Measurements from ENCODE around the gene ZGLP1. TPM values are rescaled to one million over a fixed set of nuclear protein-coding genes. Genes with fewer than 3 reads are reported as not detected.

ZGLP1 gene
- 10 to 100 TPM in 1 of 2 donors, 1 to 10 TPM in 1; 5.0 to 12.3 TPM for total RNA-seq

GRCh38 chr19:10309423-10309822 lies at the start of gene ZGLP1:
Gene ZGLP1 (minus strand): TSS chr19:10309815.
- no peak within 1 kb of the TSS for H3K4me3 ChIP-seq
- no peaks in the 10 kb centered on the region for H3K36me3 ChIP-seq
- no peak within 1 kb of the TSS for H3K27ac ChIP-seq
- no peaks in the 10 kb centered on the region for H3K4me1 ChIP-seq (replicated peaks)
- intact Hi-C loops (cut with DNase I) = no loop called here
- no peak for DNase-seq (ENCODE audit: low spot score)
- no peaks in the 10 kb centered on the region for H3K9me3 ChIP-seq
- 88% methylated on average over 22 of the region's 24 CpGs for WGBS
- no peak for TF ChIP-seq POLR2A (IDR thresholded peaks at IDR 0.05)
- no peak for TF ChIP-seq CTCF (IDR thresholded peaks at IDR 0.05)
- TF ChIP-seq POLR2AphosphoS5 (IDR thresholded peaks at IDR 0.05) = no peak
- H3K27me3 ChIP-seq (replicated peaks; ENCODE audit: insufficient read depth) = no peaks in the 10 kb centered on the region

- Histone ChIP-seq H3K27ac (no peak overlapping the region), H3K4me1 (replicated peaks) (no peaks in the 10 kb centered on the region), H3K4me3 (no peak overlapping the region), H3K27me3 (replicated peaks; ENCODE audit: insufficient read depth) (no peaks in the 10 kb centered on the region), H3K9me3 (no peaks in the 10 kb centered on the region), H3K36me3 (peaks cover 7 to 8% of the 10 kb centered on the region in 2 donors)
- intact Hi-C loops (cut with DNase I) = no loop called here
- DNase-seq (ENCODE audit: low spot score) = no peak
- TF ChIP-seq POLR2A (IDR thresholded peaks at IDR 0.05) = no peak
- WGBS = 95% methylated on average over 11 of the region's 12 CpGs
These were observed 46.8 kb upstream of the ZGLP1 start for GRCh38 chr19:10356431-10356830.

DNA sequence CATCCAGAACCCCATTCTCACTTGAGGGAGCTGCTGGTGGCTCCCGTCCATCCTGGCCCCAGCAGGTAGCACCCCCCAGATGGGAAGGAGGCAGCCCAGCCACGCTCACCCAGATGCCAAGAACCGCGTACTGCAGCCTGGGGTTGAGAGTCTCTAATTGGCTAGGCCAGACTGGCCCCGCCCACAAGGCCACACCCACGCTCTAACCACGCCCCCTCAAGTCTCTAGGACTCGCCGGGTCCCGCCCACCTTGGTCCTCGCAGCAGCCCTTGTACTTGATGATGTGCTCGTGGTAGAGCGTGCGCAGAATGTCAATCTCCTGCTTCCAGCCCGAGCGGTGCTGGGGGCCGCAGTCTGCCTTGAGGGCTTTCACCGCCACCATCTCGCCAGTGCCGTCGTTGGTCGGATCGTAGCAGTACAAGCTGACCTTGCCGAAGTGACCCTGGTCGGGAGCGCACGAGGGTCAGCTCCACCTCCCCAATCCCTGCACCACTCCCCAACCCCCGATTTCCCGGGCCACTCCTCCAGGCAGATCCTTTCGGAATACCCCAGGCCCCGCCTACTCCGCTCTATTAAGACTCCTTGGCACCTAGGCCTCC lies 44.3 kb upstream of the ZGLP1 start:
- H3K27ac ChIP-seq = no peak overlapping the region
- 81% methylated on average over 32 of the region's 32 CpGs for WGBS
- intact Hi-C loops (cut with DNase I) = no loop called here
- no peak overlapping the region for H3K4me3 ChIP-seq
- no peaks in the 10 kb centered on the region for H3K27me3 ChIP-seq (replicated peaks; ENCODE audit: insufficient read depth)
- no peaks in the 10 kb centered on the region for H3K4me1 ChIP-seq (replicated peaks)
- H3K9me3 ChIP-seq = no peaks in the 10 kb centered on the region
- H3K36me3 ChIP-seq = peaks cover 4 to 8% of the 10 kb centered on the region in 2 donors
- TF ChIP-seq POLR2AphosphoS5 (IDR thresholded peaks at IDR 0.05) = no peak
- no peak for TF ChIP-seq CTCF (IDR thresholded peaks at IDR 0.05)
- TF ChIP-seq POLR2A (IDR thresholded peaks at IDR 0.05) = no peak
- DNase-seq (ENCODE audit: low spot score) = no peak

DNA sequence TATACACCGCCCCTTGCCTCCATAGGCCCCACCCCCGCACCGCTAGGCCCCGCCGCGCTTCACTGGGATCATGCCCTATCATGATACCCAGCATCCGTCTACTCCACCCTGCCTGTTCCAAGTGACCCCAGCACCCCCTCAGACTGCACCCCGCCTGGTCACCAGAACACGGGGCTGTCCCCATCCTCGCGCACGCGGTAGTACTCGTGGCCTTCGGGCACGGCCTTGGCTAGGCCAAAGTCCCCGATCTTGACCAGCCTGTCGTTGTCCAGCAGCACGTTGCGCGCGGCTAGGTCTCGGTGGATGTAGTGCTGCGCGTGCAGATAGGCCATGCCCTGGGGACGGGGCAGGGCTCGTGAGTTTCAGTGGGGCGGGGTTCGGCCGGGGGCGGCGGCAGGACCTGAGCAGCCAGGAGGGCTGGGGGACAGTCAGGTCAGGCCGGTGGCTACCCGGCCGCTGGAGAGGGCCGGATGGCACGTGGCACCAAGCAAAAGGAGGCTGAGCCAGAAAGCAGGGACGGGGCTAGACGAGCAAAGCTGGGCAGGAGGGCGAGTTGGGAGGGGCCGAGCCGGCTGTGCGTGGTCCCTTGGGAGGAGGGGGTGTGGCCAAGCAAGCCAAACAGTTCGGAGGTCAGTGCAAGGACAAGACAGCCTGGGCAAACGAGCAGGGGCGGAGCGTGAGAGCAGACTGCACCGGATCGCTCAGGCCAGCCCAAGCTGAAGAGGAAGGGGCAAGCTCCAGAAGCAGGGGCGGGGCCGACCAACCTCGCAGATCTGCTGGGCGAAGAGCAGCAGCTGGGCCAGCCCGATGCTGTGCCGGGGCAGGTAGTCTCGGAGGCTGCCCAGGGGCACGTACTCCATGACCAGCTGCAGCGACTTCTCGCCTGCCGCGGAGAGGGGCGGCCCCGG lies 43.4 kb upstream of the ZGLP1 start:
- DNase-seq (ENCODE audit: low spot score) = no peak
- H3K4me1 ChIP-seq (replicated peaks) = no peaks in the 10 kb centered on the region
- intact Hi-C loops (cut with DNase I) = no loop called here
- 73% methylated on average over 63 of the region's 63 CpGs for whole genome bisulfite sequencing
- TF ChIP-seq POLR2AphosphoS5 (IDR thresholded peaks at IDR 0.05) (no peak), POLR2A (IDR thresholded peaks at IDR 0.05) (no peak), CTCF (IDR thresholded peaks at IDR 0.05) (no peak)
- H3K27me3 ChIP-seq (replicated peaks; ENCODE audit: insufficient read depth) = no peaks in the 10 kb centered on the region
- no peaks in the 10 kb centered on the region for H3K9me3 ChIP-seq
- no peak overlapping the region for H3K4me3 ChIP-seq
- peaks cover 4 to 8% of the 10 kb centered on the region in 2 donors for H3K36me3 ChIP-seq
- H3K27ac ChIP-seq = no peak overlapping the region

GRCh38 chr19:10346509-10346908 lies 36.9 kb upstream of the ZGLP1 start:
- DNase-seq (ENCODE audit: low spot score) = no peak
- Histone ChIP-seq H3K4me3 (no peak overlapping the region), H3K36me3 (no peaks in the 10 kb centered on the region), H3K4me1 (replicated peaks) (no peaks in the 10 kb centered on the region), H3K27me3 (replicated peaks; ENCODE audit: insufficient read depth) (no peaks in the 10 kb centered on the region), H3K9me3 (no peaks in the 10 kb centered on the region), H3K27ac (no peak overlapping the region)
- WGBS = 71% methylated on average over 10 of the region's 10 CpGs
- no peak for TF ChIP-seq CTCF (IDR thresholded peaks at IDR 0.05)
- no peak for TF ChIP-seq POLR2A (IDR thresholded peaks at IDR 0.05)
- TF ChIP-seq POLR2AphosphoS5 (IDR thresholded peaks at IDR 0.05) = no peak
- intact Hi-C loops (cut with DNase I) = no loop called here
